ENCODE results near the gene TMEM207.

Gene TMEM207

DNA sequence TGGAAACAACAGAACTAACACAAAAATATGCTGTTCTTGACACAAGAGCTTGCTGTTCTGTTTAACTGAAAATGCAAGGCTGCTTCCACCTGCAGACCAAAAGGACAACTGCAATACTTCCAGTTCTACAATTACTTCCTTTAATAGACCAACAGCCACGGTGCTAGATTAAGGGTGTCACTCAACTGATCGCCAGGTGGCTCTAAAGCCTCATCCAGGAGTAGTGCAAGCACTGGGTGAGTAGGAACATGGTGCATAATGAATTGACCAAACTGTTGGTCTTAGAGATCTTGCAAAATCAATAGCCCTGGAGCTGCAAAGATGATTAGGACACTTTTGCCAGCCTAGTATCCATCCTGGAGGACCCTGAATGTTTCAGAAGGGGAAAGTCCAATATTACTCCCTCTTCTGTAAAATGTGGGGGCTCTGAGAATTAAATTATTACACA, 65.4 kb downstream of the TMEM207 start:
- DNase-seq, result peak; percentile 29 to 68 (median 58)

GRCh38 chr3:190382082-190382481, 67.6 kb downstream of the TMEM207 start:
- DNase-seq, result no peak

DNA sequence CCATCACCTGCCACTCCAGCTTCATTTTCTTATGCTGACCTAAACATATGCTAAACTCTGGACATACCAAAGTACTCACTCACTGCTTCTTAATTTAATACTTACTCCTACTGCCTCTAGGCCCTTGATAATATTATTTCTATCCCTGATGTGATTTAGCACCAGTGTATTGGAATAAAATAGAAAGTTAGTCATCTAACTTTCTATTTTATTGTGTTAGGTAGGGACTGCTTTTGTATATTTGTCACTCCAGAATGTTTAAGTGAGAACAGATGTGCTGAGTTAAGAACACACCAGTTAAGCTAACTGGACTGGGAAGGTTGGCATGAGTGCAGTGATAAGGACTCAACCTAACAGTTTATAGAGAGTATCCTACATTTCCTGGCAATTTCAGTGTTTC, 68.3 kb downstream of the TMEM207 start:
- no peak for DNase-seq

DNA sequence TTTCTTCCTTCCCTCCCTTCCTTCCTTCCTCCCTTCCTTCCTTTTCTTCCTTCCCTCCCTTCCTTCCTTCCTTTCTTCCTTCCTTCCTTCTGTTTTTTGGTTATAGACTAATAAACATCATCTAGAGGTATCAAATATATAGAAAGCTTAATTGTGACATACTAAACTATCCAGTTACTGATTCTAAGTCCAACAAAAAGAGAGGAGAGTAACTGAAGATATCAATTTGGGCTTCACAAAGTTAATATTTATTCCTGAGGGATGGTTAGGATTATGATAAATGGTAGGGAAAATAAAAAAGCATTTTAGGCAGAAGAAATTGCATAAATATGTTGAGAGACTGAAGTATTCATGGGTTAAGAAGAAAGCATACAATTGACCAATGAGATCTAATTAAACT, 69.5 kb downstream of the TMEM207 start:
- DNase-seq, result no peak
